HL-60/S4 treated with phorbol 12-myristate 13-acetate at 8.2 ng/mL for 4 days and 3 days (cell line): ENCODE data around the gene SPOP.

Source experiments
- in situ Hi-C: fragments of 300-500 bp; cut with MboI; formaldehyde crosslinking; loops from 2 replicates; pipeline ENCODE4 v1.15.0; 2022; ENCODE audit warnings: low sequenced_read_pairs

The SPOP gene

GRCh38 chr17:49621946-49622529 is 55.9 kb downstream of the SPOP start:
- in situ Hi-C loops: no loop called here

GRCh38 chr17:49621420-49621819 is 56.5 kb downstream of the SPOP start:
- in situ Hi-C loops: no loop called here

GRCh38 chr17:49618028-49618611 is 59.8 kb downstream of the SPOP start:
- in situ Hi-C loops: no loop called here

GRCh38 chr17:49616601-49617131 is 61.2 kb downstream of the SPOP start:
- in situ Hi-C loops: no loop called here

- in situ Hi-C loops: no loop called here
Measured at GRCh38 chr17:49616086-49616485, 61.8 kb downstream of the SPOP start.

- in situ Hi-C loops: no loop called here
Measured at GRCh38 chr17:49613182-49613800, 64.6 kb downstream of the SPOP start.

- in situ Hi-C loops: no loop called here
Measured at GRCh38 chr17:49612726-49613125, 65.2 kb downstream of the SPOP start.

- in situ Hi-C loops: no loop called here
Measured at GRCh38 chr17:49610883-49611584, 66.9 kb downstream of the SPOP start.

GRCh38 chr17:49604314-49604869 is 73.5 kb downstream of the SPOP start:
- in situ Hi-C loops: no loop called here

GRCh38 chr17:49603720-49604119 is 74.2 kb downstream of the SPOP start:
- in situ Hi-C loops: no loop called here

GRCh38 chr17:49603238-49603637 is 74.7 kb downstream of the SPOP start:
- in situ Hi-C loops: no loop called here

GRCh38 chr17:49602783-49603182 is 75.1 kb downstream of the SPOP start:
- in situ Hi-C loops: no loop called here

- in situ Hi-C loops: no loop called here
Measured at GRCh38 chr17:49600949-49601348, 76.9 kb downstream of the SPOP start.

GRCh38 chr17:49598918-49599317 is 79.0 kb downstream of the SPOP start:
- in situ Hi-C loops: no loop called here

GRCh38 chr17:49597928-49598655 is 79.8 kb downstream of the SPOP start:
- in situ Hi-C loops: no loop called here

GRCh38 chr17:49597436-49597835 is 80.5 kb downstream of the SPOP start:
- in situ Hi-C loops: no loop called here

GRCh38 chr17:49596613-49597244 is 81.2 kb downstream of the SPOP start:
- in situ Hi-C loops: no loop called here

- in situ Hi-C loops: no loop called here
Measured at GRCh38 chr17:49595980-49596379, 81.9 kb downstream of the SPOP start.

GRCh38 chr17:49595328-49595727 is 82.6 kb downstream of the SPOP start:
- in situ Hi-C loops: no loop called here

- in situ Hi-C loops: no loop called here
Measured at GRCh38 chr17:49592263-49592662, 85.6 kb downstream of the SPOP start.
